Heart left ventricle (tissue), 13 donors: ENCODE measurements around the gene PCLO.

ENCODE experiments used
- CTCF ChIP-seq, 12 donors: fragments of 200-600 bp; sonication (generic) in 4 of 12; IDR thresholded peaks; one replicate each; pipeline versions ENCODE4 v1.5.0 to v1.8.0; 2018 to 2022; ENCODE audit warnings: antibody characterized with exemption in 12 of 12, mild to moderate bottlenecking in 5 of 12
- POLR2A ChIP-seq, 2 donors: fragments of 450-650 bp; IDR thresholded peaks; one replicate each; pipeline ENCODE4 v1.6.1; 2017; ENCODE audit warnings: antibody characterized with exemption in 2 of 2, mild to moderate bottlenecking in 2 of 2, moderate library complexity in 2 of 2
- donor health status: ischemic (EF 13 %, LVEDD 7.1; RV severe dilation, severe dysfunction).
- donor health status: DM: no; HTN: yes; CAD: no.
- donor health status: DM: no; HTN: no; CAD: no.
- donor health status: ischemic (EF 25% LVEDD 6.9; RV normal size, moderate dysfunction).
- donor health status: ischemic (EF 25% LVEDD 5.7; RV mildly dilated, moderate dysfunction).
- donor health status: ischemic (EF 35%, LVEDD 5.7; RV mildly dilated, moderate dysfunction).
- donor health status: nonischemic (EF 11% LVEDD 7.7; RV severe dilation, severe dysfunction).
- donor health status: DM: yes; HTN: yes; CAD: no.
- donor health status: PGD.
- donor health status: ischemic (EF 29% LVEDD 5.4; RV normal size, mild dysfunction).
- donor health status: nonischemic (EF 23%, LVEDD 6.1; RV moderate dilation, normal function).

- TF ChIP-seq CTCF (IDR thresholded peaks at IDR 0.05), result no peak
- no peak for TF ChIP-seq POLR2A (IDR thresholded peaks at IDR 0.05)
These were observed 38.7 kb upstream of the PCLO start for GRCh38 chr7:83201355-83201754.
